HepG2 (cell line): ENCODE data around the gene DNMT3L. TPM values are rescaled to one million over a fixed set of nuclear protein-coding genes. Genes with fewer than 3 reads are reported as not detected.

Experiments used
- E2F5 ChIP-seq: sonication (generic); formaldehyde crosslinking; conservative IDR thresholded peaks from 2 replicates; pipeline ENCODE4 v1.4.0; 2020; ENCODE audit warnings: missing genetic modification reagents
- EED ChIP-seq: sonication (generic); formaldehyde crosslinking; IDR thresholded peaks from 2 replicates; pipeline ENCODE4 v1.5.0; 2020; ENCODE audit warnings: mild to moderate bottlenecking, missing genetic modification reagents
- FOXA1 ChIP-seq, 2 experiments: fragments of 450-650 bp in 1 of 2; sonication (generic) in 1 of 2; formaldehyde crosslinking in 1 of 2; IDR thresholded peaks; 2 replicates each; pipeline versions ENCODE4 v1.4.0 to v1.6.1; 2016 to 2020; ENCODE audit warnings: missing genetic modification reagents in 1 of 2
- FOXJ3 ChIP-seq: sonication (generic); formaldehyde crosslinking; IDR thresholded peaks from 2 replicates; pipeline ENCODE4 v1.4.0; 2020; ENCODE audit warnings: missing genetic modification reagents, mild to moderate bottlenecking, borderline replicate concordance
- FOXK1 ChIP-seq: sonication (generic); formaldehyde crosslinking; IDR thresholded peaks from 2 replicates; pipeline ENCODE4 v1.4.0; 2020; ENCODE audit warnings: low read depth, missing genetic modification reagents, borderline replicate concordance
- KDM3A ChIP-seq: IDR thresholded peaks from 2 replicates; pipeline ENCODE4 v1.6.1; 2018; ENCODE audit warnings: low read depth, missing compliant biosample characterization
- NFE2L1 ChIP-seq: sonication (generic); formaldehyde crosslinking; IDR thresholded peaks from 2 replicates; pipeline ENCODE4 v1.4.0; 2020; ENCODE audit warnings: missing genetic modification reagents, mild to moderate bottlenecking, borderline replicate concordance
- RXRB ChIP-seq: IDR thresholded peaks from 2 replicates; pipeline ENCODE4 v1.6.1; 2016; ENCODE audit warnings: borderline replicate concordance, missing genetic modification reagents, missing compliant biosample characterization
- SAP130 ChIP-seq: IDR thresholded peaks from 2 replicates; pipeline ENCODE4 v1.6.1; 2016; ENCODE audit warnings: low read depth
- SNAPC2 ChIP-seq: sonication (generic); formaldehyde crosslinking; IDR thresholded peaks from 2 replicates; pipeline ENCODE4 v1.8.1; 2022; ENCODE audit warnings: mild to moderate bottlenecking, missing genetic modification reagents
- ZBTB38 ChIP-seq: sonication (generic); formaldehyde crosslinking; IDR thresholded peaks from 2 replicates; pipeline ENCODE4 v1.5.1; 2020; ENCODE audit warnings: mild to moderate bottlenecking, missing genetic modification reagents
- ZFY ChIP-seq: sonication (generic); formaldehyde crosslinking; IDR thresholded peaks from 2 replicates; pipeline ENCODE4 v1.4.0; 2020; ENCODE audit warnings: missing genetic modification reagents
- ZMAT3 ChIP-seq: sonication (generic); formaldehyde crosslinking; conservative IDR thresholded peaks from 2 replicates; pipeline ENCODE4 v1.7.0; 2021; ENCODE audit warnings: missing genetic modification reagents
- ZNF101 ChIP-seq: sonication (generic); formaldehyde crosslinking; IDR thresholded peaks from 2 replicates; pipeline ENCODE4 v1.4.0; 2020; ENCODE audit warnings: mild to moderate bottlenecking, low read depth, missing genetic modification reagents, borderline replicate concordance
- ZNF124 ChIP-seq: sonication (generic); formaldehyde crosslinking; IDR thresholded peaks from 2 replicates; pipeline ENCODE4 v1.4.0; 2020; ENCODE audit warnings: missing genetic modification reagents
- ZNF205 ChIP-seq: IDR thresholded peaks from 2 replicates; pipeline ENCODE4 v1.6.1; 2018; ENCODE audit warnings: missing biosample characterization, missing genetic modification reagents
- ZNF253 ChIP-seq: sonication (generic); formaldehyde crosslinking; IDR thresholded peaks from 2 replicates; pipeline ENCODE4 v1.8.0; 2022; ENCODE audit warnings: mild to moderate bottlenecking, missing genetic modification reagents, borderline replicate concordance
- ZNF354B ChIP-seq: sonication (generic); formaldehyde crosslinking; IDR thresholded peaks from 2 replicates; pipeline ENCODE4 v1.8.0; 2022; ENCODE audit warnings: mild to moderate bottlenecking, missing genetic modification reagents
- ZNF513 ChIP-seq: sonication (generic); formaldehyde crosslinking; conservative IDR thresholded peaks from 2 replicates; pipeline ENCODE4 v1.5.0; 2020; ENCODE audit warnings: missing genetic modification reagents
- ZNF687 ChIP-seq: sonication (generic); formaldehyde crosslinking; IDR thresholded peaks from 2 replicates; pipeline ENCODE4 v1.5.1; 2020; ENCODE audit warnings: mild to moderate bottlenecking, missing genetic modification reagents, moderate library complexity
- ZNF747 ChIP-seq: sonication (generic); formaldehyde crosslinking; IDR thresholded peaks from 2 replicates; pipeline ENCODE4 v1.8.1; 2023; ENCODE audit warnings: missing genetic modification reagents, mild to moderate bottlenecking, borderline replicate concordance
- ZNF772 ChIP-seq: sonication (generic); formaldehyde crosslinking; IDR thresholded peaks from 2 replicates; pipeline ENCODE4 v1.5.0; 2020; ENCODE audit warnings: mild to moderate bottlenecking, missing genetic modification reagents
- ZNF777 ChIP-seq: sonication (generic); formaldehyde crosslinking; IDR thresholded peaks from 2 replicates; pipeline ENCODE4 v1.4.0; 2020; ENCODE audit warnings: missing genetic modification reagents
- ZNF878 ChIP-seq: sonication (generic); formaldehyde crosslinking; IDR thresholded peaks from 2 replicates; pipeline ENCODE4 v1.8.1; 2023; ENCODE audit warnings: mild to moderate bottlenecking, missing genetic modification reagents, moderate library complexity
- polyA plus RNA-seq, 8 experiments: library from polyadenylated mRNA; depleted of rRNA in 3 of 8; stranded (reverse) in 7 of 8; unstranded in 1 of 8; fragments of >200 nt; fragmentation: Illumina TruSeq in 4 of 8; extraction: Trizol in 4 of 8; gene quantifications; 2 replicates each; pipeline versions ENCODE4 v1.2.1 to v1.2.3, GENCODE V29; 2011 to 2016; ENCODE audit warnings: low read depth in 4 of 8, missing spikeins in 1 of 8, mixed read lengths in 1 of 8; ENCODE audit not compliant: insufficient read depth in 1 of 8
- total RNA-seq, 5 experiments: library from RNA; depleted of rRNA; stranded (reverse); fragments of >200 nt; fragmentation: Illumina TruSeq; extraction: Trizol; gene quantifications; 2 replicates each; pipeline ENCODE4 v1.2.3, GENCODE V29; 2016; ENCODE audit warnings: low read depth in 1 of 5

DNMT3L gene
- total and polyA plus RNA-seq, 2 of the 13 experiments (the other 11 are each of a cell fraction or from before 2014, with no cell fraction given) = 0.75 to 1.7 TPM

- TF ChIP-seq ZNF687 (CRISPR knock-in tag) (peak; percentile 51), ZNF777 (CRISPR knock-in tag) (0 out of 2 replicates have a peak, but pooled peaks have one; percentile 21), FOXK1 (CRISPR knock-in tag) (peak; percentile 68; the same call in 1 of the 2 replicates), SAP130 (peak; percentile 51; the same call in 1 of the 2 replicates), NFE2L1 (no peak), ZNF878 (CRISPR knock-in tag) (0 out of 2 replicates have a peak, but pooled peaks have one; percentile 31), ZNF253 (CRISPR knock-in tag) (no peak), ZNF354B (no peak), ZMAT3 (CRISPR knock-in tag) (no peak), ZNF124 (CRISPR knock-in tag) (no peak), ZBTB38 (CRISPR knock-in tag) (peak; percentile 44; the same call in 1 of the 2 replicates), E2F5 (CRISPR knock-in tag) (no peak), FOXJ3 (CRISPR knock-in tag) (peak; percentile 30; the same call in 1 of the 2 replicates), ZNF513 (CRISPR knock-in tag) (no peak), KDM3A (CRISPR knock-in tag) (0 out of 2 replicates have a peak, but pooled peaks have one; percentile 41), ZNF747 (CRISPR knock-in tag) (peak; percentile 41; the same call in 1 of the 2 replicates), FOXA1 (IDR thresholded peaks at IDR 0.05) (no peak), FOXA1 (CRISPR knock-in tag; IDR thresholded peaks at IDR 0.05) (peak; percentile 81), SNAPC2 (CRISPR knock-in tag) (no peak), RXRB (CRISPR knock-in tag) (peak; percentile 35; the same call in 1 of the 2 replicates), ZNF205 (no peak), ZNF772 (CRISPR knock-in tag) (0 out of 2 replicates have a peak, but pooled peaks have one; percentile 26), ZNF101 (CRISPR knock-in tag) (no peak), EED (CRISPR knock-in tag) (peak; percentile 60; the same call in 1 of the 2 replicates), ZFY (CRISPR knock-in tag) (0 out of 2 replicates have a peak, but pooled peaks have one; percentile 19)
Observed at GRCh38 chr21:44297525-44298290, 36.0 kb upstream of the DNMT3L start (continued).
